Mesenteric fat pad (tissue), 1 donor: ENCODE results near the gene MYL6. TPM values are rescaled to one million over a fixed set of nuclear protein-coding genes. Genes with fewer than 3 reads are reported as not detected.
"Not testable (repeated sequence)": the region's sequence is repeated elsewhere in the genome, so short reads cannot be mapped to it uniquely, and the experiment has no call there.

Experiments used
- DNase-seq: peaks from one replicate; pipeline ENCODE4 v3.0.0-alpha.2; 2020; ENCODE audit warnings: low spot score
- total RNA-seq: library from RNA; stranded (reverse); fragmentation: NEBNext Ultra II Directional; extraction: Animal tissue kit (Norgen Biotek cat#: 25700); gene quantifications from one replicate; pipeline ENCODE4 v1.2.1, GENCODE V29; 2021
- donor health status: DM: yes; HTN: yes; CAD: no.

Gene MYL6
- total RNA-seq, 1 donor from 2014 or later = 2,743 TPM

DNA sequence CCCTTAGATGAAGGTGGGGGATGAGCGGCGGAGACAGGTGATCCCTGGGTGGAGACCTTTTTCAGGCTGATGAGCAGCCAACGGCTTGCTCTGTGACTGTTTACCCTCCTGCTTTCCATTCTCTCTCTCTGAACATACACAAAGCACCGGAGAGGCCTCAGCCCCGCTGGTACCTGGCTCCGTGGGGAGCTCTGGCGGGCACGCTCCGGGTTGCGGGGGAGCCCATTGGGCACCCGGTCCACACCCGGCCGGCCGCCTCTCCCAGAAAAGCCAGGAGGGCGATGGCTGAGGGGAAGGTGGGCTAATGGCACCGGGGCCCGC lies 30.6 kb downstream of the MYL6 start:
- no peak for DNase-seq

DNA sequence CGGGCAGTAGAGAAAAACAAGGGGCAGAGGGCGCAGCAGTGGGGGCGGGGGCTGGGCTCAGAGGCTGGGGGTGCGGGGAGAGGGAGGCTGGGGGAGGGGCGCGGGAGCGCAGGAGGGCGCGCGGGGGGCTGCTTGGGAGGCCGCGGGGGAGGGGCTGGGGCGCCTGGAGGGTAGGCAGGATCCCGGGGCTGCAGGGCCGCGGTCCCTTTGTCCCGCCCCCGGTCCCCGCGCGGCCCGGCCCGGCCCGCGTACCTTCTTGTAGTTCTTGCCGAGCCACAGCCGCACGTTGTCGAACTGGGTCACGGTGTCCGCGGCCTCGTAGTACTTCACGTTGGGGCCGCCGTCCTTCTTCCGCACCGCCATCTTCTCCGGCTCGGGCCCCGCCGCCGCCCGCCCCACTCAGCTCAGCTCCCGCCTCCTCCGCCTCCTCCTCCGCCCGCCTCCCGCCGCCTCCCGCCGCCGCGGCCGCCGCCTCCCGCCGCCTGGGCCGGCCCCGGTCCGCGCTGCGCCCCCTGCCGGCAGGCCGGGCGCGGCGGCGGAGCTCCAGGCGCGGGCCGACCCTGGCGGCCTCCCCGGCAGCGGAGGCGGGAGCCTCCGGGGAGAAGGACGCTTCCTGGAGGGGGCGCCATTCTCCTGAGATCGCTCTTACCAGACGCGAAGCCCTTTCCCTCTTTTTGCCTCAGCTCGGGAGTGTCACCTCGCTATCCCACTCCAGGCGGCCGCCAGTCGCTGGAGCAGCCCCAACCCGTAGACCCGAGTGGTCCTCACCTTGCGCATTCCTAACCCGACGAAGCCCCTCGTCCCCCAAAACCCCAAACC lies 31.1 kb downstream of the MYL6 start, which contains the start of gene SMARCC2:
Gene SMARCC2, minus strand, starts transcription at position 385 of the 819 bp plus-strand sequence. Its CDS starts 22 bp downstream, at position 363.
- DNase-seq = peak; percentile 95

DNA sequence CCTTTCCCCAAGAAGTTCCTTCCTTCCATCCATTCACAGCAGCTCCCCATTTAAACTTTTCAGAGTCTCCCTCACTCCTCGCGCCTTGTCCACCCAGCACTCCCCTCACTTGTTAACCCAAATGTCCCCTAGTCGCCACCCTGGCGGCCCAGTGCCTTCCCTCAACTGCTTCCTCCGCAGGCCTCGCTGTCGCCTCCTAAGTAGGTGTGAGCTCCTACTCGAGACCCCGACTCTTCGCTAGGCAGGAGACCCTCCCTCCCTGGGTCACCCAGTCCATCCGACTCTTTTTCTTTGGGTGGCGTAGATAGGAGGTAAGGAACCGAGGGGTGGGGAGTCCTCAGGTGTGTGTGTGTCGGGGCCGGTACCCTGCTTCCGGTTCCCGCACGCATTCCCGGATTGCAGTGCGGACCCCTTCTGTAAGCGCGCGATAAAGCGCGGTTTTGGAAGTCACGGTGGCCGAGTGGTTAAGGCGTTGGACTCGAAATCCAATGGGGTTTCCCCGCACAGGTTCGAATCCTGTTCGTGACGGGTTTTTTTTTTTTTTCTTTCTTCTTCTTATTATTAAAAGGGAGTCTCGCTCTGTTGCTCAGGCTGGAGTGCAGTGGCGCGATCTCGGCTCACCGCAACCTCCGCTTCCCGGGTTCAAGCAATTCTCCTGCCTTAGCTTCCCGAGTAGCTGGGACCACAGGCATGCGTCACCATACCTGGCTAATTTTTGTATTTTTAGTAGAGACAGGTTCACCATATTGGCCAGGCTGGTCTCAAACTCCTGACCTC lies 31.9 kb downstream of the MYL6 start:
- peak; percentile 94 for DNase-seq

DNA sequence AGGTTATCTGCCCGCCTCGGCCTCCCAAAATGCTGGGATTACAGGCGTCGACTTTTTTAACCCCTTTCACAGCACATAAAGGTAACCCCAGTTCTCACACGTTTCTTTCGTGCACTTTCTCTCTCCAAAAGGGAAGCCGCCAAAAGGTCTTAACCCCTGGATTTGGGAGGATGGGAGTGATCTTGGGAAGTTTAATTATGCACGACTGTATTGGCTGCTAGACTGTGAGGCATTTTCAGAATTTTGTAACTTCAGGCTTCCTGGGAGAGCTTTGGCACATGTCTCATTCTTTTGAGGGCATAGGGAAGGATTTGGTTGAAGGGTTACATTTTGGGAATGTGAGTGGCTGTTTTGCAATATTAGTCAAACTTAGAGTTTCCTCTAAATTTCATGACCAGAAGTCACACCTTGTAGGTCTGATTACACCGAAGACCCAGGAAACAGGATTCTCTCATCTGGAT lies 32.6 kb downstream of the MYL6 start:
- no peak for DNase-seq

DNA sequence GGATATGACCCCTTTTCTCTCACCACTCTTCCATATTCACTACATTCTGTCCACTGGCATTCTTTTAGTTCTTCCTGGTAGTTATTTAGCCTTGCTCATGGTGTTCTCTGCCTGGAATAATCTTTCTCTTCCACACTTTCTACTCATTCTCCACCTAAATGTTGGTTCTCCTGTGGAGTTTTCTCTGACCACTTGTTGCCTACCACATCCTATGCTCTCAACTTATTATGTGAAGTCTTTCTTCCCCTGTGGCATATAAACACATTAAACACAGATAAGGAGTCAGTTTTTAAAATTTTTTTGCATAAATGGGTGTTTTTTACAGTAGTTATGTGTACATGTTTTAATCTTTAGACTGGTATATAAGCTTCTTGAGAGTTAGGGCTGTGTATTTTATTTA lies 34.4 kb downstream of the MYL6 start:
- no peak for DNase-seq

DNA sequence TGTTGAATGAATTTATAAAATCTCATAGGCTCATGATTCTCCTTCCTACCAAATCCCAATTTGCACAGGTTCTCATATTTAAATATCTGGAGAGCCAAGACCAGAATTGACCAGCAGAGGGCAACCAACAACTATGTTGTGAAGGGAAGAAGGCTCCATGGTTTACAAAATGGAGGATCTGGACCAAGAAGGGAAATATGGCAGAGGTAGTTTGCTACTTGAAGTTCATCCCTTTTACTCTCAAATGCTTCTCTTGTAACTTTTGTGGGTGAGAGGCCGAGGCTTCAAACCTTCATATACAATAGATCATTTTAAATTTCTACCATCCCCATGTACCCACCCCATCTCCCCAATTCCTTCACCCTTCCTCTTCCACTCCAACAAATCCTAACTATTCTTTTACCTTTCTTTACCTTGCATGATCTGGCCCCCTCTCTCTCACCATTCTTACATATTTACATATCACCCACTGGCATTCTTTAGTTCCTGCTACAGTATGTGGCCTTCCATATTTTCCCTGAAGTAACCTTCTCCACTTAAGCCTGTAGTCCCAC lies 34.9 kb downstream of the MYL6 start:
- no peak for DNase-seq

DNA sequence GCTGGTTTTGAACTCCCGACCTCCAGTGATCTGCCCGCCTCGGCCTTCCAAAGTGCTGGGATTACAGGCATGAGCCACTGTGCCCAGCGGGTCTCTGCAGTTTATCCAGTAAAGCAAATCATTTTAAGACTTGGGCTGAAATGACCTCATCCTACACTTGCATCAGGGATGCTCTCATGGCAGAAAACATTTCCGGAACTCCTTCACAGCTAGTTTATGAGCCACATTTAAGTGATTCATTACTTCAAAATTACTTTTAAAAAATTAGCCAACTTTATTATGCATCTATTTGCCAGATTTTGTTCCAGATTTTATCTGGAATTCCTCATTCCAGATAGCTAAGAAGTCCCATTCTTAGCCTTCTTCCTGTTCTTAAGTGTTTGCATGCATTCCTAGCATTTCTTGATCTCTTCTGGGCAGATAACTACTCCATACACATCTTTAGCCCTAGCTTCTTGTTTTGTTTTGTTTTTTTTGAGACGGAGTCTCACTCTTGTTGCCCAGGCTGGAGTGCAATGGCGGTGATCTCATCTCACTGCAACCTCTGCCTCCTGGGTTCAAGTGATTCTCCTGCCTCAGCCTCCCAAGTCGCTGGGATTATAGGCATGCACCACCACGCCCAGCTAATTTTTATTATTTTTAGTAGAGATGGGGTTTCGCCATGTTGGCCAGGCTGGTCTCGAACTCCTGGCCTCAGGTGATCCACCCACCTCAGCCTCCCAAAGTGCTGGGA lies 38.8 kb downstream of the MYL6 start:
- not testable (repeated sequence) for DNase-seq

DNA sequence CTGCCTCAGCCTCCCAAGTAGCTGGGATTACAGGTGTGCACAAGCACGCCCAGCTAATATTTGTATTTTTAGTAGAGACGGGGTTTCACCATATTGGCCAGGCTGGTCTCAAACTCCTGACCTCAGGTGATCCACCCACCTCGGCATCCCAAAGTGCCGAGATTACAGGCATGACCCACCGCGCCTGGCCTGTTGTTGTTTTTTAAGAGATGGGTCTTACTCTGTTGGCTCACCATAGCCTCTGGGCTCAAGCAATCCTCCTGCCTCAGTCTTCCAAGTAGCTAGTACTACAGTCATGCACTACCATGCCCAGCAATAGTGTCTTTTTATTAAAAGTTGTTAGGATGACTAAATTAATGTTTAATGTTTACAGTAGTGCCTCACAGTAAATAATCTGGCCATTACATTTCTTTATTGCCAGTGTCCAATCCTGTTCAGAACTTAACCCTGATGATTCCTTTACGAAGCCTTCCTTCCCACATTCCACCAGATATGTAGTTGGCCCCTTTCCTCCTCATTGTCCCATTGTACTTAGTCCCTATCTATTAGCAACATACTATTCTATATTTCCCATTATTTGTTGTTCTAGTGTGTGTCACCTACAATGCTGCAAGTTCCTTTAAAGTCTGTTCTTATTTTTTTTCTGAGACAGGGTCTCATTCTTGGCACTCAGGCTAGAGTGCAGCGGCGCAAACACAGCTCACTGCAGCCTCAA lies 39.9 kb downstream of the MYL6 start:
- DNase-seq = no peak

DNA sequence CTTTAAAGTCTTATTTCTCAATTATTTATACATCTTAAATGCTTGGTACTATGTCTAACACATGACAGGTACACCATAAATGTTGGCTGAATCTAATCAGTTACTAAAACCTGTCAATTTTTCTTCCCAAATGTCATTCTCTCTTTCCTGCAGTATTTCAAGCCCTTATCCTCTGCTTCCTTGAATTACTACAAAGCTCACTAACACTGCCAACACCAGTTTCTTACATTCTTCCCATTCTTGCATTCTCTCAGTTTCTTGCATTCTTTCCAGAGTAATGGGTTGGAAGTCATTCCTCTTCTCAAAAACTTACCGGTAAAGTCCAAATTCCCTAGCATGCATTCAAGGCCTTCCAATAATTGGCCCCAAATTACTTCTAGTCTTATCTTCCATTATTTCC lies 40.7 kb downstream of the MYL6 start:
- no peak for DNase-seq

DNA sequence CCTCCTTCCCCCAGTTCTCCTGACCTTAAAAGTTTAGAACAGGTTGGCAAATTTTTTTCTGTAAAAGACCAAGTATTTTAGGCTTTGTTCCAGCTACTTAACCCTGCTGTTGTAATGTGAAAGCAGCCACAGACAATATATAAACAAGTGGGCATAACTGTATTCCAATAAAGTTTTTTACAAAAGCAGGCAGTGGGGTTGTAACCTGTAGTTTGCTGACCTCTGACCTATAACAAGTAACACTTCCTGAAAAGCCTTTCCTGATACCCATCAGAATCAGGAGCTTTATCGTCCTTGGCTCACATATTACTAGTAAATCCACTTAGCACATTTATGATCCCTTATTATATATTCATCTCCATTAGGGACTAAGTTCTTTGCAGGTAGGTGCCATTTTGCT lies 44.2 kb downstream of the MYL6 start:
- no peak for DNase-seq

DNA sequence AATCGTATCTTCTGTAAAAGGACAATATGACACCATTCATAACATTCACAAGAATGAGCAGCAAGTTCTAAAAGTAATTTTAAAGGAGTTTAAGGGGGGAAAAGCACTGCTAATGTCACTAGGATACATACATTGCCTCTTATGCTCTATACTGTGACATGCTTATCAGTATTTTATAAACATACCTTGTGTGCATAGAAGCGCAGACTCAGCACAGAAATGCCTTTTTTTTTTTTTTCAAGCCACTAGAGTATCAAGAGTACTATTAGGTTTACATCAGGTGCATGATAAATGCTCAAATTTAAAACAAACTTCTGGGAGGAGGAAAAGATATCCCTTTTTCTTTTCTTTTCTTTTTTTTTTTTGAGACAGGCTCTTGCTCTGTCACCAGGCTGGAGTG lies 44.7 kb downstream of the MYL6 start:
- DNase-seq = no peak

DNA sequence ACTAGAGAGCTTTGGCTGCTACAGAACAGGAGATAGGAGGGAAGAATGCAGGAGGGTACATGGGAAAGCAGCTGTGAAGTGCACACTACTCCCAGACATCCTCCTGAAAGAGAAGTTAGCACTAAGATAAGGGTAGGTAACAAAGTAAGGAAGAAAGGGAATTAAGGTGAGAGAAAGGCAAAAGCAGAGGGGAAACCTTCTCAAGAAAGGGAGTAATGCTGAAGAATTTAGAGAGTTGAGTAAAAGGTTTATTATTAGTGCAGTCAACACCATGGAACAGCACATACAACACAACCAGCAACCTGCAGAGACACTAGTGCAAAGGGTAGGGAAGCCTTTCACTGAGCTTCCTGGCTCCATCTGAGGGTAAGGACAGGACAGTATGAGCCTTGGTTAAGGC lies 46.1 kb downstream of the MYL6 start:
- DNase-seq = no peak

DNA sequence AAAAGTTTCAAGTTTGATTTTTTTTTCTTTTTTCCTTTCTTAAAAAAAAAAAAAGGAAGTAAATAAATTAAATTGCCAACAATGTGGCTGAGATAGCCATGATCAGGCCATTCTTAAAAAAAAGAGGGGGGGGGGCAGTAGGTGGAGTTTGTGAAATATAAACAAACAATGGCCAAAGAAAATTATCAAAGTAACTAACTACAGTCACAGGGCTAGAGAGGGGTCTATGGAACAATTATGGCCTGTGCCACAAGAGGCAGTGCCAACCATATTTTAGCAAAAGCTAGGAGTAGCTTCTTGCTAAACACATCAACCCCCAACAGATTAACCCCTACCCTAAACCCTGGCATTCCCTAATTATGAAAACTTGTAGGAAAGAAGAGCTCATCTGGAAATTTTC lies 47.3 kb downstream of the MYL6 start:
- DNase-seq = no peak

DNA sequence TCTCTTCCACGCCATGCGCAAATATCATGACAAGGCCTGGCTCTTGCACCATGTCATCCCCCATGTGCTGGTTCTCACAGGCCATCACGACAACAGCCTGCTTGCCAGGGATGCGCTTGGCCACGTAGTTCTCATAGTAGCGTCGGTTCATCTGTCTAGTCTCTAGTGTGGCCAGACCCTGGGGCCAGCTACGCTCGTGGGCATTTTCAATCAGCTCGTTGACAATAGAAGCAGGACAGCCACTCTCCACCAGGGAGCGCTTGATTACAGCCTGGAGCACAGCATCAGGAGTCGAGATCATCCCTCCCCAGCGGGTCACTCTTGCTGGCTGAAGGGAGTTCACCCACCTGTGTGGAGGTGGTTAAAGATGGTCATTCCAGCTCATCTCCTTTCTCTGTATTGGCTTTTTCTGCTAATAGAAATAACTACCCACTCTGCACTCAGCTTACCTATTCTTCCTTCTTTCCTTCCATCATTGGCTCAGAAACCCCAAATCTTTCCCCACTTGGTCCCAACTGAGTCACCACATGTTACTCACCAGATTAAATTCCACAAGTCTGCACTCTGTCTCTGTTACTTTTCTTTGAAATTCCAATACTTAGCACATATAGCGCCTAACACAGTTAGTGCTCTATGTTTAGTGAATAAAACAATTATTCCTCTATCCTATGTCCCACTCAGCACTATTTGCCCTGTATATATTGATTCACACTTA lies 48.5 kb downstream of the MYL6 start:
- DNase-seq = no peak

DNA sequence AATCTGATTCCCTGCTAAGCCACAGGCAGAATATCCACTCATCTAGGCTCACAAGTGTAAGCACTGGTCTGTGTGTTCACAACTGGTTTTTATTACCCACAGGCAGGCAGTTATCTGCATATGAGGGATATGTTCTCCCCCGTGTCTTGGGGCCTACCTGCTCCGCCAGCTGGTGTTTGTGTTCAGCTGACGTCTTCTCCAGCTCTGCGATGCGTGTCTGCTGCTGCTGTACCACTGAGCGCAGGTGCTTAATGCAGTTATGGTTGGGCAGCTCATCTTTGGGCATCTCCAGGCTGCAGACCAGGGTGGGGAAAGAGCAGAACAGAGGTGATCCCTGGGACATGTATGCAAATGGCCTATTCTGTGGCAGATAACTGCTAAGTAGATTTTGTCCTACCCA lies 49.8 kb downstream of the MYL6 start:
- DNase-seq = no peak

Other genes starting within 250 kb of the MYL6 start
- gene PYM1, start 230.5 kb upstream of the MYL6 start, total RNA-seq = 30.5 TPM
- gene DGKA, start 227.2 kb upstream of the MYL6 start, total RNA-seq = 32.4 TPM
- 0.64 TPM for gene PMEL, start 192.3 kb upstream of the MYL6 start, total RNA-seq
- gene CDK2, start 191.5 kb upstream of the MYL6 start, total RNA-seq = 21.4 TPM
- gene RAB5B, start 184.3 kb upstream of the MYL6 start, total RNA-seq = 88.2 TPM
- 27.7 TPM for gene SUOX, start 161.1 kb upstream of the MYL6 start, total RNA-seq
- 25.8 TPM for gene IKZF4, start 137.3 kb upstream of the MYL6 start, total RNA-seq
- 45.3 TPM for gene RPS26, start 116.4 kb upstream of the MYL6 start, total RNA-seq
- 1.9 TPM for gene ERBB3, start 78.2 kb upstream of the MYL6 start, total RNA-seq
- 99.5 TPM for gene PA2G4, start 53.8 kb upstream of the MYL6 start, total RNA-seq
- 2,287 TPM for gene RPL41, start 41.7 kb upstream of the MYL6 start, total RNA-seq
- 7.9 TPM for gene ZC3H10, start 40.1 kb upstream of the MYL6 start, total RNA-seq
- 435 TPM for gene ESYT1, start 30.1 kb upstream of the MYL6 start, total RNA-seq
- gene MYL6B, start 5.8 kb upstream of the MYL6 start, total RNA-seq = 41.3 TPM
- 113 TPM for gene SMARCC2, start 31.1 kb downstream of the MYL6 start, total RNA-seq
- 93.8 TPM for gene RNF41, start 63.6 kb downstream of the MYL6 start, total RNA-seq
- 18.2 TPM for gene NABP2, start 66.0 kb downstream of the MYL6 start, total RNA-seq
- 0.16 TPM for gene SLC39A5, start 71.7 kb downstream of the MYL6 start, total RNA-seq
- 46.8 TPM for gene ANKRD52, start 100.0 kb downstream of the MYL6 start, total RNA-seq
- gene COQ10A, start 108.6 kb downstream of the MYL6 start, total RNA-seq = 7.7 TPM
- 374 TPM for gene CS, start 142.0 kb downstream of the MYL6 start, total RNA-seq
- 87.9 TPM for gene CNPY2, start 157.6 kb downstream of the MYL6 start, total RNA-seq
- 38.7 TPM for gene PAN2, start 175.6 kb downstream of the MYL6 start, total RNA-seq
- gene IL23A, start 180.5 kb downstream of the MYL6 start, total RNA-seq = 0.55 TPM
- gene STAT2, start 201.7 kb downstream of the MYL6 start, total RNA-seq = 216 TPM
- gene APOF, start 204.5 kb downstream of the MYL6 start, total RNA-seq = not detected